Measurements from ENCODE around the gene PANX3.
"Not testable (repeated sequence)": the region's sequence is repeated elsewhere in the genome, so short reads cannot be mapped to it uniquely, and the experiment has no call there.

PANX3 gene

DNA sequence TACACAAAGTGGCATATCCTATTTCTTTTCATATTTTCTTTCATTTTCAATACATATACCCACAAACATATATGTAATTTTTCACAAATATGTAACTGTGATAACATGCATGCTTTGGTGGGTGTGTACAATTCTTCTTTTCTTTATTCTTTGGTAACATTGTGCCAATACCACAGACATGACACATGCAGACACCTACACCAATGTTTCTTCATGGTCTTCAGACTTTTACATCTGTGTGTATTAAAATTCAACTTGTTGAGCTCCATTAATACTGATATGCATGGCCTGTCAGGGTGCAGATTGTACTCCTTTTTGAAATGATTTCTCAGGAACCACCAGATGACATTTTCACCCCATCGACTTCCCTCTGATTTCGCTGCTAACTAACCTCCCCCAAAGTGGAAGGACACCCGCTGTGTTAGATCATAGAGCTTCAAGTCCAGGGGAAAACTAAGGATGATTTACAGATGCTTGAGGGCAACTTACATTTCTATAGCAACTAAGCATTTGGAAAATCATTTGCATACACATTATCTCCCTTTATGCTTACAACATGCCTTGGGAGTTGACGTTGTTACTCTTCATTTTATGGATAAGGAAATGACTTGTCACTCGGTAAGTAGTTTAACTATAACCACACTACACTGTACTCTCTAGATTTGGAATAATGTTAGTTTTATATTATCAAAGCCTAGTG lies 10.5 kb upstream of the PANX3 start:
- no peak for ATAC-seq
- TF ChIP-seq ZNF8 (CRISPR knock-in tag; IDR thresholded peaks at IDR 0.05) (no peak), ISL1 (CRISPR knock-in tag; IDR thresholded peaks at IDR 0.05) (no peak), GLIS3 (CRISPR knock-in tag; IDR thresholded peaks at IDR 0.05) (no peak), BACH2 (CRISPR knock-in tag; IDR thresholded peaks at IDR 0.05; ENCODE audit: borderline replicate concordance) (no peak), ZFP30 (CRISPR knock-in tag; IDR thresholded peaks at IDR 0.05) (no peak), PATZ1 (CRISPR knock-in tag; IDR thresholded peaks at IDR 0.05; ENCODE audit: borderline replicate concordance) (no peak), ZNF565 (CRISPR knock-in tag; conservative IDR thresholded peaks at IDR 0.05; ENCODE audit: low read depth) (no peak), TOX (CRISPR knock-in tag; IDR thresholded peaks at IDR 0.05; ENCODE audit: borderline replicate concordance) (no peak), RARB (CRISPR knock-in tag; IDR thresholded peaks at IDR 0.05) (no peak), PPARA (CRISPR knock-in tag; IDR thresholded peaks at IDR 0.05; ENCODE audit: borderline replicate concordance) (no peak), TSHZ2 (CRISPR knock-in tag; IDR thresholded peaks at IDR 0.05) (no peak), CSDC2 (CRISPR knock-in tag; IDR thresholded peaks at IDR 0.05) (no peak), CREB5 (CRISPR knock-in tag; IDR thresholded peaks at IDR 0.05; ENCODE audit: low read depth) (no peak), SNAI2 (CRISPR knock-in tag; IDR thresholded peaks at IDR 0.05) (no peak), OSR1 (CRISPR knock-in tag; IDR thresholded peaks at IDR 0.05) (no peak)

GRCh38 chr11:124602193-124602592 lies 9.0 kb upstream of the PANX3 start:
- TF ChIP-seq CSDC2 (CRISPR knock-in tag; IDR thresholded peaks at IDR 0.05) = no peak
- TF ChIP-seq PPARA (CRISPR knock-in tag; IDR thresholded peaks at IDR 0.05; ENCODE audit: borderline replicate concordance) = no peak
- ATAC-seq = no peak

GRCh38 chr11:124602723-124603122 lies 8.5 kb upstream of the PANX3 start:
- ATAC-seq = not testable (repeated sequence)

DNA sequence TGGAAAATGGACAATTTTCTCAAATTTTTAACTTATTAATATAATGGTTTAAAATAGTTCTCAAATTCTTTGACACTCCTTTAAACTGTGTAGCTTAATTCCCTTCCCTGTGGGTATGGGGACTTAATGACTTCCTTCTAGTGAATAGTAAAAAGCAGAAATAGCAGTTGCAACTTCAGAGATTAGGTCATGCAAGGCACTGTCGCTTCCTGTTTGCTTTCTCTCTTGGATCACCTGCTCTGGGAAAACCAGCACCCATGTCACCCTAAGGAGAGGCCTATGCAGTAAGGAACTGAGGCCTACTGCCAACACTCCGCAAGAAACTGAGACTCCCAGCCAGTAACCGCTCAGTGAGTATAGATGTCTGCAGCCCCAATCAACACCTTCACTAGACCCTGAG lies 5.5 kb upstream of the PANX3 start:
- ATAC-seq = no peak
- TF ChIP-seq TOX (CRISPR knock-in tag; IDR thresholded peaks at IDR 0.05; ENCODE audit: borderline replicate concordance) (no peak), BACH2 (CRISPR knock-in tag; IDR thresholded peaks at IDR 0.05; ENCODE audit: borderline replicate concordance) (no peak), ARNTL (CRISPR knock-in tag; IDR thresholded peaks at IDR 0.05; ENCODE audit: borderline replicate concordance, low read depth) (no peak), SNAI2 (CRISPR knock-in tag; IDR thresholded peaks at IDR 0.05) (no peak), TCF4 (CRISPR knock-in tag; IDR thresholded peaks at IDR 0.05; ENCODE audit: borderline replicate concordance) (no peak), CSRNP3 (CRISPR knock-in tag; IDR thresholded peaks at IDR 0.05) (no peak), PATZ1 (CRISPR knock-in tag; IDR thresholded peaks at IDR 0.05; ENCODE audit: borderline replicate concordance) (no peak), ESRRG (CRISPR knock-in tag; IDR thresholded peaks at IDR 0.05) (no peak), CSDC2 (CRISPR knock-in tag; IDR thresholded peaks at IDR 0.05) (no peak), ZNF565 (CRISPR knock-in tag; conservative IDR thresholded peaks at IDR 0.05; ENCODE audit: low read depth) (no peak), PPARA (CRISPR knock-in tag; IDR thresholded peaks at IDR 0.05; ENCODE audit: borderline replicate concordance) (no peak), TSHZ2 (CRISPR knock-in tag; IDR thresholded peaks at IDR 0.05) (no peak), ZC3H10 (CRISPR knock-in tag; IDR thresholded peaks at IDR 0.05) (no peak), POU6F1 (CRISPR knock-in tag; IDR thresholded peaks at IDR 0.05; ENCODE audit: borderline replicate concordance, low read depth) (no peak)

Measured in SK-N-SH treated with all-trans-retinoic acid at 6 μM for 48 hours (cell line).